H1 (cell line): ENCODE data around the gene PARS2. TPM values are rescaled to one million over a fixed set of nuclear protein-coding genes. Genes with fewer than 3 reads are reported as not detected.

Experiments
- CTCF ChIA-PET: fragments of 300-600 bp; sonication (Branson Sonifier 250); formaldehyde crosslinking; loops from one replicate; lab custom pipeline; 2021; ENCODE audit not compliant: partially characterized antibody; lab: Charles Lee
- POLR2A ChIA-PET: fragments of 300-600 bp; sonication (Branson Sonifier 250); formaldehyde crosslinking; loops from one replicate; lab custom pipeline; 2021; ENCODE audit warnings: inconsistent platforms; ENCODE audit not compliant: partially characterized antibody; lab: Charles Lee
- DNase-seq, 2 experiments: peaks; one replicate each; pipeline versions ENCODE4 v3.0.0 to v3.0.0-alpha.2; 2010 to 2022; ENCODE audit warnings: low spot score in 2 of 2, low read depth in 1 of 2, mixed read lengths in 1 of 2
- FAIRE-seq: peaks from 2 replicates; lab custom pipeline; 2011; peaks lifted over from hg19 to GRCh38; lab: Jason Lieb, UNC
- H2AFZ ChIP-seq: 2 replicates; pipeline ENCODE4 v1.8.1; 2012; ENCODE audit warnings: low read length, inconsistent platforms
- H2AK5ac ChIP-seq: 2 replicates; pipeline ENCODE4 v1.6.1; 2013; ENCODE audit warnings: low read depth, low read length
- H2BK120ac ChIP-seq: replicated peaks from 2 replicates; pipeline ENCODE3; 2013; ENCODE audit warnings: low read depth, low read length, inconsistent platforms
- H2BK12ac ChIP-seq: 2 replicates; pipeline ENCODE4 v1.6.1; 2013; ENCODE audit warnings: low read depth, low read length
- H2BK15ac ChIP-seq: 2 replicates; pipeline ENCODE4 v1.6.1; 2013; ENCODE audit warnings: low read length
- H2BK20ac ChIP-seq: 2 replicates; pipeline ENCODE4 v1.6.1; 2013; ENCODE audit warnings: low read length
- H2BK5ac ChIP-seq: 2 replicates; pipeline ENCODE4 v1.6.1; 2013; ENCODE audit warnings: low read depth, low read length
- H3K14ac ChIP-seq: 2 replicates; pipeline ENCODE4 v1.6.1; 2013; ENCODE audit warnings: inconsistent platforms; ENCODE audit not compliant: insufficient read length
- H3K18ac ChIP-seq: 2 replicates; pipeline ENCODE4 v1.6.1; 2013; ENCODE audit warnings: low read length; ENCODE audit errors: extremely low read depth
- H3K23ac ChIP-seq: 2 replicates; pipeline ENCODE4 v1.6.1; 2013; ENCODE audit warnings: inconsistent platforms; ENCODE audit not compliant: insufficient read length
- H3K23me2 ChIP-seq: 2 replicates; pipeline ENCODE4 v1.6.1; 2013; ENCODE audit warnings: low read depth, low read length
- H3K27ac ChIP-seq: 2 replicates; pipeline ENCODE4 v1.6.1; 2011; ENCODE audit warnings: low read depth, low read length, inconsistent platforms
- H3K27me3 ChIP-seq, 4 experiments: replicated peaks in 1 of 4; 1 replicate in 1 of 4; 2 replicates in 3 of 4; pipeline versions ENCODE4 v1.6.1 to v1.8.1; 2011 to 2013; ENCODE audit warnings: low read length in 3 of 4, mild to moderate bottlenecking in 3 of 4, inconsistent platforms in 2 of 4, mixed read lengths in 2 of 4, moderate library complexity in 1 of 4; ENCODE audit not compliant: control insufficient read depth in 3 of 4, insufficient read depth in 3 of 4; ENCODE audit errors: extremely low read depth in 1 of 4
- H3K36me3 ChIP-seq, 4 experiments: 2 replicates each; pipeline versions ENCODE4 v1.6.1 to v1.8.1; 2011 to 2013; ENCODE audit warnings: mild to moderate bottlenecking in 4 of 4, low read length in 3 of 4, moderate library complexity in 2 of 4, control low read depth in 1 of 4, inconsistent platforms in 1 of 4; ENCODE audit not compliant: insufficient read depth in 4 of 4, control insufficient read depth in 2 of 4
- H3K4ac ChIP-seq: replicated peaks from 2 replicates; pipeline ENCODE3; 2013; ENCODE audit warnings: low read length, low read depth, mixed read lengths, inconsistent platforms; ENCODE audit not compliant: insufficient read length
- H3K4me1 ChIP-seq, 4 experiments: replicated peaks in 1 of 4; 1 replicate in 1 of 4; 2 replicates in 3 of 4; pipeline versions ENCODE4 v1.6.1 to v1.8.1; 2011 to 2013; ENCODE audit warnings: low read length in 3 of 4, inconsistent platforms in 2 of 4, mixed read lengths in 1 of 4; ENCODE audit not compliant: insufficient read depth in 4 of 4, control insufficient read depth in 3 of 4
- H3K4me2 ChIP-seq, 2 experiments: 2 replicates each; pipeline versions ENCODE4 v1.6.1 to v1.8.1; 2011 to 2013; ENCODE audit warnings: low read depth in 2 of 2, low read length in 2 of 2, control low read depth in 1 of 2, inconsistent platforms in 1 of 2, mild to moderate bottlenecking in 1 of 2; ENCODE audit not compliant: insufficient read depth in 1 of 2
- H3K4me3 ChIP-seq, 4 experiments: fragments of 200-600, 300-600 bp in 1 of 4; sonication (generic), shearing (Covaris generic), sonication (Bioruptor Twin) in 1 of 4; 2 replicates each; pipeline versions ENCODE4 v1.5.1 to v1.8.1; 2011 to 2016; ENCODE audit warnings: low read length in 4 of 4, low read depth in 3 of 4, control low read depth in 2 of 4, inconsistent platforms in 2 of 4, mild to moderate bottlenecking in 2 of 4, mixed read lengths in 1 of 4, moderate library complexity in 1 of 4; ENCODE audit not compliant: insufficient read depth in 2 of 4; ENCODE audit errors: extremely low read depth in 1 of 4
- H3K56ac ChIP-seq: replicated peaks from 2 replicates; pipeline ENCODE3; 2013; ENCODE audit warnings: low read depth, mild to moderate bottlenecking, mixed read lengths, low read length, inconsistent platforms; ENCODE audit not compliant: insufficient read length
- H3K79me1 ChIP-seq: 2 replicates; pipeline ENCODE4 v1.6.1; 2013; ENCODE audit warnings: low read depth, low read length, control low read depth
- H3K79me2 ChIP-seq, 2 experiments: 2 replicates each; pipeline versions ENCODE4 v1.6.1 to v1.8.1; 2012 to 2013; ENCODE audit warnings: low read length in 2 of 2, mild to moderate bottlenecking in 2 of 2, inconsistent platforms in 1 of 2; ENCODE audit not compliant: insufficient read depth in 2 of 2, control insufficient read depth in 1 of 2
- H3K9ac ChIP-seq, 4 experiments: replicated peaks in 1 of 4; 1 replicate in 1 of 4; 2 replicates in 3 of 4; pipeline versions ENCODE4 v1.6.1 to v1.8.1; 2011 to 2013; ENCODE audit warnings: low read depth in 3 of 4, low read length in 3 of 4, control low read depth in 2 of 4, mild to moderate bottlenecking in 2 of 4, moderate library complexity in 2 of 4, inconsistent platforms in 1 of 4; ENCODE audit errors: extremely low read depth in 1 of 4
- H3K9me3 ChIP-seq, 2 experiments: 2 replicates each; pipeline versions ENCODE4 v1.6.1 to v1.8.1; 2012 to 2013; ENCODE audit warnings: mild to moderate bottlenecking in 2 of 2, moderate library complexity in 2 of 2, control low read depth in 1 of 2, inconsistent platforms in 1 of 2, low read depth in 1 of 2, low read length in 1 of 2, mixed read lengths in 1 of 2; ENCODE audit not compliant: insufficient read depth in 2 of 2
- H4K20me1 ChIP-seq, 2 experiments: replicated peaks in 1 of 2; 2 replicates each; pipeline versions ENCODE3 to v1.8.1; 2011 to 2013; ENCODE audit warnings: inconsistent platforms in 2 of 2, low read length in 2 of 2, mild to moderate bottlenecking in 1 of 2; ENCODE audit not compliant: insufficient read depth in 2 of 2, control insufficient read depth in 1 of 2
- H4K5ac ChIP-seq: 2 replicates; pipeline ENCODE4 v1.6.1; 2013; ENCODE audit warnings: low read length, low read depth, mixed read lengths, inconsistent platforms; ENCODE audit not compliant: insufficient read length
- H4K8ac ChIP-seq: 2 replicates; pipeline ENCODE4 v1.8.0; 2013; ENCODE audit warnings: mild to moderate bottlenecking, moderate library complexity, low read length, inconsistent platforms; ENCODE audit not compliant: insufficient read depth; ENCODE audit errors: extremely low read depth
- H4K91ac ChIP-seq: replicated peaks from 2 replicates; pipeline ENCODE3; 2013; ENCODE audit warnings: low read length, mixed read lengths, inconsistent platforms; ENCODE audit not compliant: insufficient read length
- ATF3 ChIP-seq: IDR thresholded peaks from 2 replicates; pipeline ENCODE4 v1.6.1; 2011; ENCODE audit warnings: low read depth, mild to moderate bottlenecking, low read length; ENCODE audit not compliant: insufficient read depth
- CBX5 ChIP-seq: fragments of 300-800, 300-1000 bp; sonication (generic); IDR thresholded peaks from 2 replicates; pipeline ENCODE4 v1.7.1; 2016; ENCODE audit warnings: antibody characterized with exemption, low read length, low read depth
- E2F6 ChIP-seq: IDR thresholded peaks from 2 replicates; pipeline ENCODE4 v1.6.1; 2012; ENCODE audit warnings: inconsistent platforms
- EP300 ChIP-seq, 2 experiments: IDR thresholded peaks; 1 replicate in 1 of 2; 2 replicates in 1 of 2; pipeline ENCODE4 v1.6.1; 2011 to 2012; ENCODE audit warnings: low read depth in 2 of 2, low read length in 2 of 2, mild to moderate bottlenecking in 2 of 2, borderline replicate concordance in 1 of 2, inconsistent platforms in 1 of 2, moderate library complexity in 1 of 2
- EZH2 ChIP-seq: fragments of 200-600 bp; sonication (generic); IDR thresholded peaks from 2 replicates; pipeline ENCODE4 v1.7.1; 2012; ENCODE audit warnings: low read depth, mild to moderate bottlenecking, moderate library complexity, low read length, inconsistent platforms; ENCODE audit not compliant: severe bottlenecking
- GABPA ChIP-seq: IDR thresholded peaks from 2 replicates; pipeline ENCODE4 v1.6.1; 2011; ENCODE audit warnings: mild to moderate bottlenecking, low read length, moderate library complexity, borderline replicate concordance; ENCODE audit not compliant: insufficient read depth
- HDAC6 ChIP-seq: IDR thresholded peaks from one replicate; pipeline ENCODE4 v1.7.1; 2012; ENCODE audit warnings: low read depth, mild to moderate bottlenecking, inconsistent platforms, low read length, moderate library complexity
- RNF2 ChIP-seq: fragments of 200-900, 300-1000 bp; sonication (generic); IDR thresholded peaks from 2 replicates; pipeline ENCODE4 v1.7.1; 2016; ENCODE audit warnings: borderline replicate concordance, low read depth, mild to moderate bottlenecking, antibody characterized with exemption, low read length; ENCODE audit not compliant: poor library complexity, severe bottlenecking; ENCODE audit errors: missing control alignments
- SRF ChIP-seq: IDR thresholded peaks from 2 replicates; pipeline ENCODE4 v1.6.1; 2011; ENCODE audit warnings: mild to moderate bottlenecking, low read depth, low read length, moderate library complexity
- SUZ12 ChIP-seq: fragments of 200-600 bp; sonication (generic); IDR thresholded peaks from 2 replicates; pipeline ENCODE4 v1.6.1; 2012; ENCODE audit warnings: mild to moderate bottlenecking, inconsistent platforms, low read length, moderate library complexity, mixed read lengths
- TBP ChIP-seq: IDR thresholded peaks from 2 replicates; pipeline ENCODE4 v1.6.1; 2011; ENCODE audit warnings: low read depth, low read length, improper control_type of control experiment
- WGBS, 2 experiments: shearing (Covaris generic) in 1 of 2; methylation state at CpG; one replicate each; pipeline versions ENCODE4 v1.1.6 to v1.1.7; 2013 to 2015; ENCODE audit warnings: low lambda C conversion rate in 2 of 2, mixed read lengths in 2 of 2, inconsistent platforms in 1 of 2, low coverage in 1 of 2, missing lambda C conversion rate in 1 of 2; ENCODE audit not compliant: insufficient replicate concordance in 2 of 2, insufficient coverage in 1 of 2, insufficient read length in 1 of 2; ENCODE audit errors: extremely low coverage in 1 of 2, missing lambda C conversion rate in 1 of 2; 5-methylcytosine and 5-hydroxymethylcytosine counted together
- polyA plus RNA-seq, 7 experiments: library from polyadenylated mRNA; depleted of rRNA in 3 of 7; stranded (reverse) in 5 of 7; unstranded in 2 of 7; fragments of >200 nt in 5 of 7; fragments of 200-250 nt in 2 of 7; gene quantifications; 1 replicate in 5 of 7; 2 replicates in 1 of 7; 4 replicates in 1 of 7; pipeline versions ENCODE4 v1.2.1 to v1.2.3, GENCODE V29; 2011 to 2013; ENCODE audit warnings: missing spikeins in 2 of 7, mixed read lengths in 2 of 7
- total RNA-seq: library from RNA; stranded (reverse); fragmentation: NEBNext Ultra II Directional; extraction: Animal tissue kit (Norgen Biotek cat#: 25700); gene quantifications from 2 replicates; pipeline ENCODE4 v1.2.1, GENCODE V29; 2021

Gene PARS2
- total and polyA plus RNA-seq, 2 of the 8 experiments (the other 6 are each of a cell fraction or from before 2014, with no cell fraction given): 8.9 to 10.0 TPM

DNA sequence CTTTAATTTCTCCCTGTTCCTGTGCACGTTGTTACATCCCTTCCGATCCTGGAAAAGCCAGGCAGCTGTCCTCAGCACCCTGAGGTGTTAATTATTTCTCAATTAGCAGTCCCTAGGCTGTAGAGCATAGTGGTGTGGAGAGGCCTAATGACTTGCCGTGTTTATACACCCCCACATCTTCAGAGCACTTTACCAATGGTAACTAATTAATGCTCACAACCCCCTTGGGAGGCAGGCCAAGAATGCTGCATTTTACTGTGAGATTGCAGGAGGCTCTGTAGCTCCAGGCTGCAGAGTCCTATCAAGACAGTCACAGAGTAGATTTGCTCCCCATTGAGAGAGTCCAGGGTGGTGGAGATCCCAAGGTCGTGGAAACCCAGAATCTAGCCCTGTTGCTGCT lies 2.4 kb upstream of the PARS2 start:
- Histone ChIP-seq H3K9ac (no peak overlapping the region), H2AK5ac (no peak overlapping the region), H3K23me2 (peaks cover 7% of the 10 kb centered on the region; the same call in 1 of the 2 replicates), H4K20me1 (no peaks in the 10 kb centered on the region), H4K8ac (no peak overlapping the region; the same call in 1 of the 2 replicates), H2BK15ac (no peak overlapping the region), H2BK20ac (no peak overlapping the region), H2BK5ac (no peak overlapping the region), H3K27me3 (no peaks in the 10 kb centered on the region), H3K23ac (no peak overlapping the region), H4K91ac (no peak overlapping the region), H3K27ac (no peak overlapping the region), H3K4ac (no peak overlapping the region), H3K79me1 (peaks cover 4% of the 10 kb centered on the region; the same call in 1 of the 2 replicates), H3K14ac (no peak overlapping the region), H3K56ac (no peak overlapping the region), H3K9me3 (no peaks in the 10 kb centered on the region), H3K4me3 (no peak overlapping the region), H3K18ac (no peak overlapping the region), H3K79me2 (peaks cover 0 to 15% of the 10 kb centered on the region in 2 experiments; a peak in 2 of 4 replicates), H2AFZ (no peak overlapping the region), H3K4me1 (no peaks in the 10 kb centered on the region), H3K36me3 (no peaks in the 10 kb centered on the region), H2BK120ac (no peak overlapping the region), H3K4me2 (no peak overlapping the region), H4K5ac (no peak overlapping the region), H2BK12ac (no peak overlapping the region)
- POLR2A ChIA-PET: interaction anchor here (1.4 kb wide), 1 partner anchor 25 kb away, joined by 4 read pairs; no protein-coding TSS in a partner anchor
- CTCF ChIA-PET: interaction anchor here (0.8 to 5.4 kb wide), 8 partner anchors 10 to 34 kb away, joined by 3 to 43 read pairs (median 4); partner anchors contain the start of gene TTC22
- FAIRE-seq (no peak), DNase-seq (no peak)
- 72% methylated on average over 4 of the region's 4 CpGs; no CpG with 5 or more reads in 1 of the 2 experiments for WGBS, 2 experiments
- TF ChIP-seq EP300 (IDR thresholded peaks at IDR 0.05; ENCODE audit: borderline replicate concordance in 1 of 2, low read depth in 2 of 2, low read length in 2 of 2) (no peak), TBP (no peak), HDAC6 (no peak), SUZ12 (no peak), RNF2 (no peak), EZH2 (no peak), SRF (no peak), CBX5 (no peak), E2F6 (no peak), ATF3 (no peak), GABPA (no peak)
